ENCODE measurements around the gene TRIM10.
"Not testable (repeated sequence)": the region's sequence is repeated elsewhere in the genome, so short reads cannot be mapped to it uniquely, and the experiment has no call there.

The TRIM10 gene

DNA sequence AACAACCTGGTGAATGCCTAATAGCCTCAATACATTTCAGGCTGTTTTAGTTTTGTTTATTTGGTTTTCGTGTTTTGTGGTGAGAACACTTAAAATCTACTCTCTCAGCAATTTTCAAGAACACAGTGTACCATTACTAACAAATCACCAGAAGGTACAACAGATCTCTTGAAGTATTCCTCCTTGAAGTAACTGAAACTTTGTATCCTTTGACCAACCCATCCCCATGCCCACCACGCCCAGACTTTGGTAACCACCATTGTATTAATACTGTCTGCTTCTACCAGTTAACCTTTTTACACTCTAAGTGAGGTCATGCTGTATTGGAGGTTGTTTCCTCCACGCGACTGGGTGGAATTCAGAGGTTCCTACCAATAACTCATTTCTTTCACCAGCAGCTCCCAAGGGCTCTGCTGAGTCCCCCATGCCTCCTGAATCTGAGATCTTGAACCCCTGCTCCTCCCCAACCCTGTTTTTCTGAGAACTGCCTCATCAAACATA lies 30.8 kb downstream of the TRIM10 start:
- no peak for DNase-seq
- H3K27me3 ChIP-seq (replicated peaks; ENCODE audit: control insufficient read depth, insufficient read depth, low read length, poor library complexity, severe bottlenecking): peaks cover 13% of the 10 kb centered on the region
- H3K4me1 ChIP-seq (ENCODE audit: control insufficient read depth, insufficient read depth, low read length, poor library complexity, severe bottlenecking): peaks cover 6% of the 10 kb centered on the region
- H3K36me3 ChIP-seq (ENCODE audit: control insufficient read depth, insufficient read depth, low read length): no peaks in the 10 kb centered on the region
- no peaks in the 10 kb centered on the region for H3K9me3 ChIP-seq (ENCODE audit: control insufficient read depth, low read length)
- no peak overlapping the region for H3K4me3 ChIP-seq (ENCODE audit: insufficient read depth, low read depth, low read length, poor library complexity, severe bottlenecking)
- no peak overlapping the region for H3K27ac ChIP-seq (ENCODE audit: insufficient read depth, low read length, poor library complexity, severe bottlenecking)

DNA sequence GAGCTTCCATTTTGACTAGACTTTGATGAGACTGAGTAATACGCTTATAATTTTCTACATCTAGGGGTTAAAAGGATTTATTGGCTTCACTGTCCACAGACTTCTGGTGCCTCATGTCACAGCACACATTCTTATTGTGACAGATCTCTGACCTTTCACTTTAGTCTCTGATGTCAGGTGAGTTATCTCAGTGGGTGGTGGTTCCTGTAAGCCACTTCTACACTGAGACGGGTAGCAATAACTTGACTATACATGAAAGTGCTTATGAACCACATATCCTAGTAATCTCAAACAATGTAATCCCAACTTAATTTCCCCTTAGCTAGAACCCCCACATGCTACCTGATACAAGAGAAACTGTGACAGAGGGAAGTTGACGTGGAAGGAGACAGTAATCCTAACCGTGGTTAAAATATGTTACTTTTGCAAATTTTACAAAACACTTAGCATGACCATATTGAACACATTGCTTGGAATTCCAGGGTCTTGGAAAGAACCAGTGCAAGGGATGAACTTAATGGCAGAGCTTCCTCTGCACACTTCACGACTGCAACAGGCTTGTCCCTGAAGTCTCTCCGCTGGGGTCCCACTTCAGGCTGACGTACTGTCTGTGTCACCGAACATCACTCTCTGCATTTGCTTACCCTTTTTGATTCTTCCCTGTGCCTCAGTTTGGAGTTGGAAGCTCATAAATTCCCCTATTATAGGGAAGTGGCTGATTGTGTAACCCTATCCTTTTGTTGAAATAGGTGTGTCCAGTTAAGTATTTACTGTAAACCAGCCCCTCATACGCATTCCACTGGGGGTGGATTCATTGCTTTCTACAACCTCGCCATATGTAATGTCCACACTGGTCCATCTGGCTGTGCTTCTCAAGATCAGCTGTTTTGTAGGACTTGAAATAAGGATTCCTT lies 31.5 kb downstream of the TRIM10 start:
- Histone ChIP-seq H3K27me3 (replicated peaks; ENCODE audit: control insufficient read depth, insufficient read depth, low read length, poor library complexity, severe bottlenecking) (peaks cover 13% of the 10 kb centered on the region), H3K4me3 (ENCODE audit: insufficient read depth, low read depth, low read length, poor library complexity, severe bottlenecking) (no peak overlapping the region), H3K4me1 (ENCODE audit: control insufficient read depth, insufficient read depth, low read length, poor library complexity, severe bottlenecking) (peaks cover 6% of the 10 kb centered on the region), H3K9me3 (ENCODE audit: control insufficient read depth, low read length) (no peaks in the 10 kb centered on the region), H3K36me3 (ENCODE audit: control insufficient read depth, insufficient read depth, low read length) (no peaks in the 10 kb centered on the region), H3K27ac (ENCODE audit: insufficient read depth, low read length, poor library complexity, severe bottlenecking) (no peak overlapping the region)
- DNase-seq: no peak

DNA sequence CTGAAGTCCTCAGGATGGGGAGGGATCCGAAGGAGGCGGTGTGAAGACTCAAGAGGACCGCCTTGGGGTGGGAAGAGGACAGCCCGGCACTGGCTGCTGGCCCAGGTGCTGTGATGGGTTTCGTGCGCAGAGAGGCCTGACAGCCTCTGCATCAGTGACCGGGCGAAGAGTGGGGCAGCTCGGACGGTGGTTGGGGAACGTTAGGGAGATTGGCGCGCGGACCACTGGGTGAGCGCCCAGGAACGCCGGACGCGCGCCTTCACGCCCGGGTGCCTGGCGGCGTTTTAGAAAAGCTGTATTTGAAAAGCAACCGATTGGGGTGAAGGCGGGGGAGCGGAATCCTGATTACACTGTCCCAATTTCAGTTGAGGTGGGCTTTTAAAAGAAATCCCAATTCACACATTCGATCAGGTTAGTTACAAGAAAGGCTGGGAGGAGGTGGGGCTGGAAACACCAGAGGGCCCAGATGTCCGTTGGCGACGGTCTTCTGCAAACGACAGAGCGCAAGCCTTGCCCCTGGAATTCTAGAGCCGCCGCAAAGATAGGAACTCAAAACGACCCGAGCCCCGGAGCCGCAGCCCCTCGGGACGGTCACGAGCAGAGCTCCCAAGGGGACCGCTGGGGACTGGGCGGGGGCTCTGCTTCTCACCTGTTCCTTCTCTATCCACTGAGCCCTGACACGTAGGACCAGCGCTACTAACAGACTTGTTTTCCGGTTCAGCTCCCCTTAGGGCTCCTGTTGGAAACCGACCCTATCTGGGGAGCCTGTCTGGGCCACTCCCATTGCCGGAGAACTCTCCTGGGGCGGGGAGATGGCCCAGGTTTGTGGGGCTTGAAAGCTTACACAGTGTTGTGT lies 33.5 kb downstream of the TRIM10 start:
- no peak for DNase-seq
- H3K36me3 ChIP-seq (ENCODE audit: control insufficient read depth, insufficient read depth, low read length): no peaks in the 10 kb centered on the region
- H3K4me1 ChIP-seq (ENCODE audit: control insufficient read depth, insufficient read depth, low read length, poor library complexity, severe bottlenecking): peaks cover 6% of the 10 kb centered on the region
- H3K9me3 ChIP-seq (ENCODE audit: control insufficient read depth, low read length): no peaks in the 10 kb centered on the region
- H3K27me3 ChIP-seq (replicated peaks; ENCODE audit: control insufficient read depth, insufficient read depth, low read length, poor library complexity, severe bottlenecking): peaks cover 12% of the 10 kb centered on the region
- no peak overlapping the region for H3K27ac ChIP-seq (ENCODE audit: insufficient read depth, low read length, poor library complexity, severe bottlenecking)
- H3K4me3 ChIP-seq (ENCODE audit: insufficient read depth, low read depth, low read length, poor library complexity, severe bottlenecking): no peak overlapping the region

DNA sequence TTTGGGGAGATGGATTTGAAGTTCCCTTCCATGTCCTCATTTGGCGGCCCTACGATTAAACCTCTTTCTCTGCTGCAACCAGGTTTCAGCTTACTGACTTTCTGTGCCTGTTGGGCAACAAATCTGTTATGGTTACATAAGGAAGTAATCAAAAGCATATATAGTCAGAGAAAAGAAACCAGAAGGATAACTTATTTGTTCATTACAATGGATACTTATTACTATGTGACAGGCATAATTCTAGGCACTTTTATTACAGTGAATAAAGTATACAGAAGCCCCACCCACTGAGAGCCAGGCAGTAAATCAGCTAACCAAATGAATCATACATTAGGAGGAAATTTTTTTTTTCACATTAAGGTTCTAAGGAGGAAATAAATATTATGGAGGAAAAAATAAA lies 38.5 kb downstream of the TRIM10 start:
- Histone ChIP-seq H3K36me3 (ENCODE audit: control insufficient read depth, insufficient read depth, low read length) (no peaks in the 10 kb centered on the region), H3K4me3 (ENCODE audit: insufficient read depth, low read depth, low read length, poor library complexity, severe bottlenecking) (no peak overlapping the region), H3K9me3 (ENCODE audit: control insufficient read depth, low read length) (no peaks in the 10 kb centered on the region), H3K27me3 (replicated peaks; ENCODE audit: control insufficient read depth, insufficient read depth, low read length, poor library complexity, severe bottlenecking) (peaks cover 9% of the 10 kb centered on the region), H3K4me1 (ENCODE audit: control insufficient read depth, insufficient read depth, low read length, poor library complexity, severe bottlenecking) (no peaks in the 10 kb centered on the region), H3K27ac (ENCODE audit: insufficient read depth, low read length, poor library complexity, severe bottlenecking) (no peak overlapping the region)
- no peak for DNase-seq

DNA sequence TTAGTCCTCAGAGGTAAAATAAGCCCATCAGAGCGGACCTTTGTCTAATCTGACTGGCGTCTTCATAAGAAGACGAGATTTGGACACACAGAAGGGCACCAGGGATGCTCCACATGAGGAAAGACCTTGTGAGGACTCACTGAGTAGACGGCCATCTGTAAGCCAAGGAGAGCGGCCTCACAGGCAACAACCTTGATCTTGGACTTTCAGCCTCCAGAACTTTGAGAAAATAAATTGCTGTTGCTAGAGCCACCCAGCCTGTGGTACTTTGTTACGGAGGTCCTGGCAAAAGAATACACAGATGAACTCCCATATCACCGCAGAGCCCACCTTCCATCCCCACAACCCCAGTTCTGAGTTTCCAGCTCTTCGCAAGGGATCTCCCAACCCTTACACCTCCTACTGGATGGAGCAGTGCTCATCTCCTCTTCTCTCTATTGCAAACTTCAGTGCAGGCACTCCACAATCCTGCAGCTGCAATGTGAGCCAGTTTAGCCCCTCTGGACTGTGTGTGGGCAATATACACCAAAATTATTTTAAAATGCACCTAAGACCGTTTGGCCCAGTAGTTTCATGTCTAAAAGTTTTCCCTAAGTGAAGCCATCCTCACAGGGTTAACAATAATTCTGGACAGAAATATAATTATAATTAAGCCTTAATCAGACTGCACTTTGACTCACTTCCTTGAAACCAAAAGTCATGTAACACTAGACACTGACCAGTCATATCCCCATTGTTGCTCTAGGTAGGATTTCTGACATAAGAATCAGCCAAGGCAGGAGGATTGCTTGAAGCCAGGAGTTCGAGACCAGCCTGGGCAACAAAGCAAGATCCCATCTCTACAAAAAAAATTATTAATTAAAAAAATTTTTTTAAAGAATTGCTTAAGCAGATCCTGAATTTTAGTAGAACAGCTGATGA lies 39.3 kb downstream of the TRIM10 start:
- H3K4me1 ChIP-seq (ENCODE audit: control insufficient read depth, insufficient read depth, low read length, poor library complexity, severe bottlenecking): no peaks in the 10 kb centered on the region
- H3K4me3 ChIP-seq (ENCODE audit: insufficient read depth, low read depth, low read length, poor library complexity, severe bottlenecking): no peak overlapping the region
- peaks cover 3% of the 10 kb centered on the region for H3K27me3 ChIP-seq (replicated peaks; ENCODE audit: control insufficient read depth, insufficient read depth, low read length, poor library complexity, severe bottlenecking)
- H3K9me3 ChIP-seq (ENCODE audit: control insufficient read depth, low read length): no peaks in the 10 kb centered on the region
- DNase-seq: no peak
- H3K27ac ChIP-seq (ENCODE audit: insufficient read depth, low read length, poor library complexity, severe bottlenecking): no peak overlapping the region
- no peaks in the 10 kb centered on the region for H3K36me3 ChIP-seq (ENCODE audit: control insufficient read depth, insufficient read depth, low read length)

DNA sequence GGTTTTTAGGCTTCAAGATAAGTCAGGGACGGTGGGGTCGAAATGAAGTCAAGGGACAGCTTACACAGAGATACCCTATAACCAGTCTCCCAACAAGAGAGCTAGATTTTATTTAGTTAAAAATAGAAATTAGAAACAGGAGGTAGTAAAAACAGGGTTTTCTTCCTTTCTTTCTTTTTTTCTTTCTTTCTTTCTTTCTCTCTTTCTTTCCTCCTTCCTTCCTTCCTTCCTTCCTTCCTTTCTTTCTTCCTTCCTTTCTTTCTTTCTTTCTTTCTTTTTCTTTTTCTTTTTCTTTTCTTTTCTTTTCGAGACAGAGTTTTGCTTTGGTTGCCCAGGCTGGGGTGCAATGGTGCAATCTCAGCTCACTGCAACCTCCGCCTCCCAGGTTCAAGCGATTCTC lies 42.3 kb downstream of the TRIM10 start:
- not testable (repeated sequence) for H3K27me3 ChIP-seq (replicated peaks; ENCODE audit: control insufficient read depth, insufficient read depth, low read length, poor library complexity, severe bottlenecking); H3K36me3 ChIP-seq (ENCODE audit: control insufficient read depth, insufficient read depth, low read length); DNase-seq; H3K4me3 ChIP-seq (ENCODE audit: insufficient read depth, low read depth, low read length, poor library complexity, severe bottlenecking); H3K27ac ChIP-seq (ENCODE audit: insufficient read depth, low read length, poor library complexity, severe bottlenecking); H3K4me1 ChIP-seq (ENCODE audit: control insufficient read depth, insufficient read depth, low read length, poor library complexity, severe bottlenecking); H3K9me3 ChIP-seq (ENCODE audit: control insufficient read depth, low read length)

DNA sequence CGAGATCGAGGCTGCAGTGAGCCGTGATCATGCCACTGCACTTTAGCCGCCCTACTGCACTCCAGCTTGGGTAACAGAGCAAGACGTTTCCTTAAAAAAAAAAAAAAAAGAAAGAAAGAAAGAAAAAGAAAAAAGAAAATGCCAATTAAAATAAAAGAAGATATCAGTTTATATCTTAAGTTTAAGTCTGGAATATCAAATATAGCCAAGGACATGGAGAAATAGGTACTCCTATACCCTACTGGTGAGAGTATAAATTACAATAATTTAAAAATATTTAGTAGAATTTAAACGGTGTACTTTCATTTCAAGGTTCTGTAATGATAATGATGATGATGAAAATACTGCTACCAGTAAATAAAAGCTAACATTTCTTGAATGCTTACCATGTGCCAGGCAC lies 44.3 kb downstream of the TRIM10 start:
- Histone ChIP-seq H3K4me3 (ENCODE audit: insufficient read depth, low read depth, low read length, poor library complexity, severe bottlenecking) (no peak overlapping the region), H3K4me1 (ENCODE audit: control insufficient read depth, insufficient read depth, low read length, poor library complexity, severe bottlenecking) (no peaks in the 10 kb centered on the region), H3K27ac (ENCODE audit: insufficient read depth, low read length, poor library complexity, severe bottlenecking) (no peak overlapping the region), H3K27me3 (replicated peaks; ENCODE audit: control insufficient read depth, insufficient read depth, low read length, poor library complexity, severe bottlenecking) (peaks cover 10% of the 10 kb centered on the region), H3K9me3 (ENCODE audit: control insufficient read depth, low read length) (no peaks in the 10 kb centered on the region), H3K36me3 (ENCODE audit: control insufficient read depth, insufficient read depth, low read length) (no peaks in the 10 kb centered on the region)
- no peak for DNase-seq

DNA sequence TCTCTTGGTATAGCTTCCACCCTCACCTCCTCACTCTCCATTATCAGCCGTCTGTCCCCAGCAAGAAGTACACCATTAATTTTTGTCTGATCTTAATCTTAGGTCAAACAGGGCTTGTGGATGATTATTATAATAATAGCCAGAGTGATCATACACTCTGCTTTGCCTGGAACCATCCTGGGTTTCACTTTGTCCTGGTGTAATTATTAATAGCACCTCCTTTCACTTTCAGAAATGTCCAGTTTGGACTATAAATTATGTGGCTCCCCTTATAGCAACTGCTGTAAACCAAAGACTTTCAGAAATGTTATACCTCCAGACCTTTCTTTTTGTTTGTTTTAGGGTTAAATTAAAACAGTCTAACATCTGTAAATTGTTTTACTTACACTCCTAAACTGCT lies 47.2 kb downstream of the TRIM10 start:
- no peaks in the 10 kb centered on the region for H3K9me3 ChIP-seq (ENCODE audit: control insufficient read depth, low read length)
- H3K36me3 ChIP-seq (ENCODE audit: control insufficient read depth, insufficient read depth, low read length): no peaks in the 10 kb centered on the region
- peaks cover 7% of the 10 kb centered on the region for H3K27me3 ChIP-seq (replicated peaks; ENCODE audit: control insufficient read depth, insufficient read depth, low read length, poor library complexity, severe bottlenecking)
- H3K27ac ChIP-seq (ENCODE audit: insufficient read depth, low read length, poor library complexity, severe bottlenecking): no peak overlapping the region
- H3K4me1 ChIP-seq (ENCODE audit: control insufficient read depth, insufficient read depth, low read length, poor library complexity, severe bottlenecking): no peaks in the 10 kb centered on the region
- DNase-seq: no peak
- H3K4me3 ChIP-seq (ENCODE audit: insufficient read depth, low read depth, low read length, poor library complexity, severe bottlenecking): no peak overlapping the region

DNA sequence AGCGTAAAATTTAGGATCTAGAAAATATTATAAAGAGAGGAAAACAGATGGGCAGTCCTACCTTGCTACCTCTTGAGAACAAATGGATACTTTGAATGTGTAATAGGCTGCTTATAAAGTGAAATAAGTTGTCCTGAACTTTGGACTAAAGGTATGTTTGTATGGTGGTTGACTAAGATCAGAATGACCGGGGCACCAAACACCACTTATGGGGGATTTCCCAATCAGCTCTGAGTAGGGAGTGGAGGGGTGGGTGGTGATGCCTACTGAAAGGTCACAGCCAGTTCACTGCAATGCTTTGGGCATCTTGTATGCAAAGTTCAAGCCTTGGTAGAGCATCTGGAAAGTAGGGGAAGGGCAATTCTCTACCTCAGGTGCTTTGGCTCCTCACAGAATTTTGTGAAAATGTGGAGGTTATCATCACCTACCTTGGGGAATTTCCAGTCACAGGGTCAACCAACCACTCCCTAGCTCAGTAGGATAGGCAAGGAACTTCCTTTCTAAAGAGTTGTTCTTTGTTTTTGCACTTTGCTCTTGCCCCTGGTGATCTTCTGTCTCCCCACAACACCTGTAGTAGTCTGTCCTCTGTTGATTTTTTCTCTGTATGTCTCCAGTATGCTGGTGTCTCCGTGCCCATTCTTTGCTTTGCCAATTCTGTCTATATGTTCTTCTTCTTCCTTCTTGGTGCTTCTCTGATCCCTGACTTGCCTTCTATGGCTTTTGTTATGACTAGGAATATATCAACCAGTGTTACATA lies 47.8 kb downstream of the TRIM10 start, which contains the start of gene TRIM31:
TSS of gene TRIM31 (minus strand) at position 88 of the 757 bp plus-strand sequence. CDS start 285 bp downstream, outside the sequence.
- no peaks in the 10 kb centered on the region for H3K36me3 ChIP-seq (ENCODE audit: control insufficient read depth, insufficient read depth, low read length)
- no peak within 1 kb of the TSS for H3K27ac ChIP-seq (ENCODE audit: insufficient read depth, low read length, poor library complexity, severe bottlenecking)
- H3K4me3 ChIP-seq (ENCODE audit: insufficient read depth, low read depth, low read length, poor library complexity, severe bottlenecking): no peak within 1 kb of the TSS
- H3K27me3 ChIP-seq (replicated peaks; ENCODE audit: control insufficient read depth, insufficient read depth, low read length, poor library complexity, severe bottlenecking): peaks cover 7% of the 10 kb centered on the region
- no peaks in the 10 kb centered on the region for H3K4me1 ChIP-seq (ENCODE audit: control insufficient read depth, insufficient read depth, low read length, poor library complexity, severe bottlenecking)
- no peaks in the 10 kb centered on the region for H3K9me3 ChIP-seq (ENCODE audit: control insufficient read depth, low read length)
- no peak for DNase-seq
